HK-2 (cell line): ENCODE data around the gene PDCD6IP.
"Not testable (repeated sequence)": the region's sequence is repeated elsewhere in the genome, so short reads cannot be mapped to it uniquely, and the experiment has no call there.

Source experiments
- DNase-seq: peaks from one replicate; pipeline ENCODE4 v3.0.0-alpha.2; 2018; ENCODE audit not compliant: unreplicated experiment

The PDCD6IP gene

GRCh38 chr3:33792167-33792892 lies 6.1 kb upstream of the PDCD6IP start:
- no peak for DNase-seq

GRCh38 chr3:33795131-33795530 lies 3.3 kb upstream of the PDCD6IP start:
- no peak for DNase-seq

GRCh38 chr3:33795856-33796536 lies 2.4 kb upstream of the PDCD6IP start:
- DNase-seq = no peak

GRCh38 chr3:33798113-33798417 lies 365 bp upstream of the PDCD6IP start:
- no peak for DNase-seq

- DNase-seq = no peak
These were observed 747 bp downstream of the PDCD6IP start for GRCh38 chr3:33799202-33799551.

GRCh38 chr3:33803252-33803651 lies 4.8 kb downstream of the PDCD6IP start:
- DNase-seq = no peak

GRCh38 chr3:33803894-33804526 lies 5.6 kb downstream of the PDCD6IP start:
- DNase-seq = no peak

GRCh38 chr3:33807191-33807590 lies 8.8 kb downstream of the PDCD6IP start:
- no peak for DNase-seq

GRCh38 chr3:33808559-33808958 lies 10.1 kb downstream of the PDCD6IP start:
- DNase-seq = no peak

- no peak for DNase-seq
These were observed 12.1 kb downstream of the PDCD6IP start for GRCh38 chr3:33810545-33810944.

GRCh38 chr3:33821989-33822388 lies 23.6 kb downstream of the PDCD6IP start:
- no peak for DNase-seq

- no peak for DNase-seq
These were observed 25.4 kb downstream of the PDCD6IP start for GRCh38 chr3:33823821-33824220.

- DNase-seq = no peak
These were observed 26.7 kb downstream of the PDCD6IP start for GRCh38 chr3:33825111-33825510.

GRCh38 chr3:33826206-33826605 lies 27.8 kb downstream of the PDCD6IP start:
- no peak for DNase-seq

GRCh38 chr3:33826688-33827087 lies 28.3 kb downstream of the PDCD6IP start:
- DNase-seq = no peak

- no peak for DNase-seq
These were observed 31.3 kb downstream of the PDCD6IP start for GRCh38 chr3:33829720-33830119.

- DNase-seq = no peak
These were observed 32.6 kb downstream of the PDCD6IP start for GRCh38 chr3:33831053-33831452.

- DNase-seq = no peak
These were observed 35.1 kb downstream of the PDCD6IP start for GRCh38 chr3:33833408-33834095.

GRCh38 chr3:33834096-33834453 lies 35.6 kb downstream of the PDCD6IP start:
- no peak for DNase-seq

GRCh38 chr3:33837182-33837581 lies 38.8 kb downstream of the PDCD6IP start:
- DNase-seq = not testable (repeated sequence)

- DNase-seq = no peak
These were observed 40.9 kb downstream of the PDCD6IP start for GRCh38 chr3:33839283-33839682.

GRCh38 chr3:33840179-33840578 lies 41.7 kb downstream of the PDCD6IP start:
- DNase-seq = no peak
